Liver (tissue), 9 donors: ENCODE data around the gene PDCD1. TPM values are rescaled to one million over a fixed set of nuclear protein-coding genes. Genes with fewer than 3 reads are reported as not detected.
A peak's percentile ranks its signal among the peaks of the same experiment; 100 is the strongest.

Experiments
- DNase-seq: peaks from one replicate; pipeline ENCODE4 v3.0.0-alpha.2; 2017; ENCODE audit warnings: low spot score
- H3K27ac ChIP-seq, 2 donors: one replicate each; pipeline ENCODE4 v1.7.0; 2013; ENCODE audit warnings: inconsistent platforms in 2 of 2, low read length in 2 of 2, control low read depth in 1 of 2, low read depth in 1 of 2, mild to moderate bottlenecking in 1 of 2
- H3K27me3 ChIP-seq, 4 donors: one replicate each; pipeline versions ENCODE4 v1.6.1 to v1.7.0; 2013; ENCODE audit warnings: low read length in 3 of 4, inconsistent platforms in 1 of 4, mild to moderate bottlenecking in 1 of 4, moderate library complexity in 1 of 4; ENCODE audit not compliant: control insufficient read depth in 4 of 4, insufficient read depth in 4 of 4
- H3K36me3 ChIP-seq, 4 donors: one replicate each; pipeline versions ENCODE4 v1.6.1 to v1.7.0; 2013; ENCODE audit warnings: low read length in 3 of 4, mild to moderate bottlenecking in 3 of 4, low read depth in 1 of 4, moderate library complexity in 1 of 4; ENCODE audit not compliant: control insufficient read depth in 4 of 4, insufficient read depth in 3 of 4
- H3K4me1 ChIP-seq, 4 donors: one replicate each; pipeline versions ENCODE4 v1.6.1 to v1.7.0; 2013; ENCODE audit warnings: low read length in 3 of 4, mild to moderate bottlenecking in 3 of 4, moderate library complexity in 1 of 4; ENCODE audit not compliant: control insufficient read depth in 4 of 4, insufficient read depth in 4 of 4
- H3K4me3 ChIP-seq, 3 donors: one replicate each; pipeline versions ENCODE4 v1.6.1 to v1.7.0; 2013; ENCODE audit warnings: low read length in 3 of 3, control low read depth in 1 of 3, low read depth in 1 of 3, mild to moderate bottlenecking in 1 of 3
- H3K9ac ChIP-seq, 2 donors: one replicate each; pipeline ENCODE4 v1.7.0; 2013; ENCODE audit warnings: low read length in 2 of 2, mild to moderate bottlenecking in 2 of 2, moderate library complexity in 2 of 2, control low read depth in 1 of 2, low read depth in 1 of 2
- H3K9me3 ChIP-seq, 4 donors: one replicate each; pipeline versions ENCODE4 v1.6.1 to v1.7.0; 2013; ENCODE audit warnings: low read length in 3 of 4; ENCODE audit not compliant: control insufficient read depth in 4 of 4
- EGR1 ChIP-seq, 2 donors: IDR thresholded peaks; 2 replicates each; pipeline ENCODE4 v1.6.1; 2016 to 2018; ENCODE audit warnings: antibody characterized with exemption in 2 of 2, low read depth in 2 of 2
- FOXA1 ChIP-seq: IDR thresholded peaks from 2 replicates; pipeline ENCODE4 v1.6.1; 2016; ENCODE audit warnings: antibody characterized with exemption
- FOXA2 ChIP-seq: IDR thresholded peaks from 2 replicates; pipeline ENCODE4 v1.6.1; 2016; ENCODE audit warnings: antibody characterized with exemption
- GABPA ChIP-seq, 2 donors: IDR thresholded peaks in 1 of 2; conservative IDR thresholded peaks in 1 of 2; 2 replicates each; pipeline ENCODE4 v1.6.1; 2016; ENCODE audit warnings: antibody characterized with exemption in 2 of 2, mild to moderate bottlenecking in 1 of 2, moderate library complexity in 1 of 2
- HNF4A ChIP-seq, 2 donors: conservative IDR thresholded peaks; 2 replicates each; pipeline ENCODE4 v1.6.1; 2016; ENCODE audit warnings: antibody characterized with exemption in 2 of 2, mild to moderate bottlenecking in 2 of 2
- HNF4G ChIP-seq: IDR thresholded peaks from 2 replicates; pipeline ENCODE4 v1.6.1; 2016; ENCODE audit warnings: antibody characterized with exemption
- JUND ChIP-seq, 2 donors: IDR thresholded peaks; 2 replicates each; pipeline ENCODE4 v1.6.1; 2016; ENCODE audit warnings: antibody characterized with exemption in 2 of 2
- NR2F2 ChIP-seq: IDR thresholded peaks from 2 replicates; pipeline ENCODE4 v1.6.1; 2016; ENCODE audit warnings: antibody characterized with exemption
- RAD21 ChIP-seq, 2 donors: IDR thresholded peaks; 2 replicates each; pipeline ENCODE4 v1.6.1; 2016; ENCODE audit warnings: antibody characterized with exemption in 2 of 2, mild to moderate bottlenecking in 2 of 2
- RXRA ChIP-seq, 2 donors: IDR thresholded peaks; 2 replicates each; pipeline ENCODE4 v1.6.1; 2017 to 2018; ENCODE audit warnings: antibody characterized with exemption in 2 of 2, mild to moderate bottlenecking in 1 of 2
- SP1 ChIP-seq: IDR thresholded peaks from 2 replicates; pipeline ENCODE4 v1.6.1; 2018; ENCODE audit warnings: antibody characterized with exemption, mild to moderate bottlenecking
- TAF1 ChIP-seq: conservative IDR thresholded peaks from 2 replicates; pipeline ENCODE4 v1.6.1; 2016; ENCODE audit warnings: antibody characterized with exemption, mild to moderate bottlenecking
- YY1 ChIP-seq: IDR thresholded peaks from 2 replicates; pipeline ENCODE4 v1.6.1; 2016; ENCODE audit warnings: antibody characterized with exemption, mild to moderate bottlenecking
- WGBS: extraction: QIAGEN DNeasy Blood & Tissue Kit; methylation state at CpG from one replicate; pipeline ENCODE4 v1.1.7; 2013; 5-methylcytosine and 5-hydroxymethylcytosine counted together
- polyA plus RNA-seq, 2 donors: library from polyadenylated mRNA; stranded (reverse) in 1 of 2; unstranded in 1 of 2; fragments of 200-250 nt in 1 of 2; fragments of >200 nt in 1 of 2; fragmentation: Nextera tagmentation in 1 of 2; extraction: Ambion mirVana in 1 of 2; gene quantifications; one replicate each; pipeline versions ENCODE4 v1.2.1 to v1.2.3, GENCODE V29; 2013 to 2015
- total RNA-seq, 2 donors: library from RNA; depleted of rRNA; stranded (reverse); fragments of >200 nt; gene quantifications; one replicate each; pipeline ENCODE4 v1.2.3, GENCODE V29; 2014
- TF ChIP-seq, protein P1 (sequence below): IDR thresholded peaks from 2 replicates; pipeline ENCODE4 v1.6.1; 2016; ENCODE audit warnings: antibody characterized with exemption
- TF ChIP-seq, protein P2 (sequence below): IDR thresholded peaks from 2 replicates; pipeline ENCODE4 v1.6.1; 2016; ENCODE audit warnings: antibody characterized with exemption
- TF ChIP-seq, protein P3 (sequence below): fragments of 150-350 bp; IDR thresholded peaks from 2 replicates; pipeline ENCODE4 v1.5.1; 2017; ENCODE audit warnings: improper control_type of control experiment, low read depth, low read length; ENCODE audit not compliant: missing input control
- TF ChIP-seq, protein P4 (sequence below): IDR thresholded peaks from 2 replicates; pipeline ENCODE4 v1.6.1; 2016; ENCODE audit warnings: antibody characterized with exemption, mild to moderate bottlenecking
- TF ChIP-seq, protein P5 (sequence below): IDR thresholded peaks from 2 replicates; pipeline ENCODE4 v1.6.1; 2016; ENCODE audit warnings: antibody characterized with exemption
- donor health status: healthy.
- donor health status: healthy.
- donor health status: healthy.
- donor health status: healthy.
- donor health status: healthy.

The PDCD1 gene
- total and polyA plus RNA-seq, 4 donors: 0.20 to 0.37 (median 0.25) TPM; not detected in 1

DNA sequence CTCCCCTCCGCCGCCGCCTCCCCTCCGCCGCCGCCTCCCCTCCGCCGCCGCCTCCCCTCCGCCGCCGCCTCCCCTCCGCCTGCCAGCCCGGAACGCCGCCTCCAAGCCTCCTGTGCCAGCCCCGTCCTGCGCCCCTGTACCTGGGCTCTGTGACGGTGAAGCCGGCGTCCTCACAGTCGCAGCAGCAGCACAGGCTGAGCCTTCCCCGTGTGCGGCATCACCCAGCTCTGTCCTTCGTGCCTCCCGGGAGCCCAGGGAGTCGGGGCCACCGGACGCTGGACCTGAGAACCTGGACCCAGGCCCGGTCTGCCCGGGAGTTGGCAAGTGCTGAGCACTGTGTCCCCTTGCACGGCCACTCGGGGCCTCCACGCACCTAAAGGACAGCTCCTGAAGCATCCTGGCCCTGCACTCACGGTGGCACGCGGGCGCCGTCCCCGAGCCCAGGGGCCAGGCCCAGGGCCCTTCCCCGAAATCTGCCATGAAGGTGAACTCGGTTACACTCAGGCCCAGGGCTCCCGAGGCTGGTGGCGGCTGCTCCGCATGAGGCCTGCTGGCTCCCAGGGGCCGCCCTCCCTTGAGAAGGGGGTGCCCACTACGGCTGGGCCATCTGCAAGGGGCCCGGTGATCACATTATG lies 43.8 kb upstream of the PDCD1 start (continued):
- TF ChIP-seq, protein P1, sequence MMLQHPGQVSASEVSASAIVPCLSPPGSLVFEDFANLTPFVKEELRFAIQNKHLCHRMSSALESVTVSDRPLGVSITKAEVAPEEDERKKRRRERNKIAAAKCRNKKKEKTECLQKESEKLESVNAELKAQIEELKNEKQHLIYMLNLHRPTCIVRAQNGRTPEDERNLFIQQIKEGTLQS: no peak
- TF ChIP-seq GABPA (IDR thresholded peaks at IDR 0.05 in 1 of 2, conservative IDR thresholded peaks at IDR 0.05 in 1 of 2) (no peak), HNF4A (conservative IDR thresholded peaks at IDR 0.05) (no peak)

DNA sequence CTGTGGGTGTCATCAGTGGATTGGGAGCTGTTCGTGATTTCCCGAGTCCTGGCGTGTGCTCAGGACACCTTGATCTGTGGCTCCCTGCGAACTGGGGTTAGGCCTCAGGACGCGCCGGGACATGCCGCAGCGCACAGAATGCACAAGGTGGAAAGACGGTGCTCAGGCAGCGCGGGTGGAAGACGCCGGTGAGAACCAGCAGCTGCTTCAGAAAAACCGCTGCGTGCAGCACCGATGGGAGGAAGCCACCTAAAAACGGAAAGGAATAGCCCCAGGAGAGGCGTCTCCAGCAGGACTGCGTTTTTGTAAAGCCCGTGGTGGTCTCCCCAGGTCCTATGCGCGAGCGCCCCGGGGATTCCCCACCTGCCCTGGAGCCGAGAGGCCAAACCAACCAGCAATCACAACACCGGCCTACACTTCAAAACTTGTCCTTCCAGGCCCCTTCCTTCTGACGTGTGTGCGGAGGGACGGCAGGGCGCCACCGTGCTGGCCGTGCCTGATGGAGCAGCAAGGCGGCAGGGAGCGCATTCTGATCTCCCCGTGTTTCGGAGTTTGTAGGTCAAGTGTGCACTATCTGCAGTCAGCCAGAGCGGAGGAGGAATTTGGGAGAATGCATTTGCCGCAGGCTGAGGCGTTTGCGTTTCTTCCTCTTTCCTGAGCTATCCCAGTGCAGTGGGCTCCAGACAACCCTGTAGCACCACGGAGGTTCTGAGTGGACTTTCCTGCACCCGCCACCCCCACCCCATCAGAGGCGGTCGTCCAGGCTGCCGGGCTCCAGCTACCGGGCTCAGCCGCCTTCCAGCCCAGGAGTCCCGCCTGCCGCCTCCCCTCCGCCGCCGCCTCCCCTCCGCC lies 43.0 kb upstream of the PDCD1 start:
- 87% methylated on average over 54 of the region's 54 CpGs for WGBS
- Histone ChIP-seq H3K36me3 (no peaks in the 10 kb centered on the region), H3K9me3 (no peaks in the 10 kb centered on the region), H3K27me3 (no peaks in the 10 kb centered on the region), H3K27ac (no peak overlapping the region), H3K4me3 (no peak overlapping the region), H3K4me1 (peaks cover 0 to 8% (median 4%) of the 10 kb centered on the region in 4 donors), H3K9ac (no peak overlapping the region)
- TF ChIP-seq EGR1 (IDR thresholded peaks at IDR 0.05; ENCODE audit: low read depth in 2 of 2) (no peak), YY1 (no peak), NR2F2 (no peak), TAF1 (no peak), GABPA (IDR thresholded peaks at IDR 0.05 in 1 of 2, conservative IDR thresholded peaks at IDR 0.05 in 1 of 2) (no peak), FOXA2 (no peak), RAD21 (IDR thresholded peaks at IDR 0.05) (no peak), HNF4G (no peak), FOXA1 (no peak), SP1 (no peak), HNF4A (conservative IDR thresholded peaks at IDR 0.05) (no peak), RXRA (IDR thresholded peaks at IDR 0.05) (no peak), JUND (IDR thresholded peaks at IDR 0.05) (no peak)
- TF ChIP-seq, protein P1: no peak
- TF ChIP-seq, protein P2, sequence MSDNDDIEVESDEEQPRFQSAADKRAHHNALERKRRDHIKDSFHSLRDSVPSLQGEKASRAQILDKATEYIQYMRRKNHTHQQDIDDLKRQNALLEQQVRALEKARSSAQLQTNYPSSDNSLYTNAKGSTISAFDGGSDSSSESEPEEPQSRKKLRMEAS: no peak
- TF ChIP-seq, protein P3, sequence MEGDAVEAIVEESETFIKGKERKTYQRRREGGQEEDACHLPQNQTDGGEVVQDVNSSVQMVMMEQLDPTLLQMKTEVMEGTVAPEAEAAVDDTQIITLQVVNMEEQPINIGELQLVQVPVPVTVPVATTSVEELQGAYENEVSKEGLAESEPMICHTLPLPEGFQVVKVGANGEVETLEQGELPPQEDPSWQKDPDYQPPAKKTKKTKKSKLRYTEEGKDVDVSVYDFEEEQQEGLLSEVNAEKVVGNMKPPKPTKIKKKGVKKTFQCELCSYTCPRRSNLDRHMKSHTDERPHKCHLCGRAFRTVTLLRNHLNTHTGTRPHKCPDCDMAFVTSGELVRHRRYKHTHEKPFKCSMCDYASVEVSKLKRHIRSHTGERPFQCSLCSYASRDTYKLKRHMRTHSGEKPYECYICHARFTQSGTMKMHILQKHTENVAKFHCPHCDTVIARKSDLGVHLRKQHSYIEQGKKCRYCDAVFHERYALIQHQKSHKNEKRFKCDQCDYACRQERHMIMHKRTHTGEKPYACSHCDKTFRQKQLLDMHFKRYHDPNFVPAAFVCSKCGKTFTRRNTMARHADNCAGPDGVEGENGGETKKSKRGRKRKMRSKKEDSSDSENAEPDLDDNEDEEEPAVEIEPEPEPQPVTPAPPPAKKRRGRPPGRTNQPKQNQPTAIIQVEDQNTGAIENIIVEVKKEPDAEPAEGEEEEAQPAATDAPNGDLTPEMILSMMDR: no peak
- TF ChIP-seq, protein P4, sequence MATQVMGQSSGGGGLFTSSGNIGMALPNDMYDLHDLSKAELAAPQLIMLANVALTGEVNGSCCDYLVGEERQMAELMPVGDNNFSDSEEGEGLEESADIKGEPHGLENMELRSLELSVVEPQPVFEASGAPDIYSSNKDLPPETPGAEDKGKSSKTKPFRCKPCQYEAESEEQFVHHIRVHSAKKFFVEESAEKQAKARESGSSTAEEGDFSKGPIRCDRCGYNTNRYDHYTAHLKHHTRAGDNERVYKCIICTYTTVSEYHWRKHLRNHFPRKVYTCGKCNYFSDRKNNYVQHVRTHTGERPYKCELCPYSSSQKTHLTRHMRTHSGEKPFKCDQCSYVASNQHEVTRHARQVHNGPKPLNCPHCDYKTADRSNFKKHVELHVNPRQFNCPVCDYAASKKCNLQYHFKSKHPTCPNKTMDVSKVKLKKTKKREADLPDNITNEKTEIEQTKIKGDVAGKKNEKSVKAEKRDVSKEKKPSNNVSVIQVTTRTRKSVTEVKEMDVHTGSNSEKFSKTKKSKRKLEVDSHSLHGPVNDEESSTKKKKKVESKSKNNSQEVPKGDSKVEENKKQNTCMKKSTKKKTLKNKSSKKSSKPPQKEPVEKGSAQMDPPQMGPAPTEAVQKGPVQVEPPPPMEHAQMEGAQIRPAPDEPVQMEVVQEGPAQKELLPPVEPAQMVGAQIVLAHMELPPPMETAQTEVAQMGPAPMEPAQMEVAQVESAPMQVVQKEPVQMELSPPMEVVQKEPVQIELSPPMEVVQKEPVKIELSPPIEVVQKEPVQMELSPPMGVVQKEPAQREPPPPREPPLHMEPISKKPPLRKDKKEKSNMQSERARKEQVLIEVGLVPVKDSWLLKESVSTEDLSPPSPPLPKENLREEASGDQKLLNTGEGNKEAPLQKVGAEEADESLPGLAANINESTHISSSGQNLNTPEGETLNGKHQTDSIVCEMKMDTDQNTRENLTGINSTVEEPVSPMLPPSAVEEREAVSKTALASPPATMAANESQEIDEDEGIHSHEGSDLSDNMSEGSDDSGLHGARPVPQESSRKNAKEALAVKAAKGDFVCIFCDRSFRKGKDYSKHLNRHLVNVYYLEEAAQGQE: no peak
- TF ChIP-seq, protein P5, sequence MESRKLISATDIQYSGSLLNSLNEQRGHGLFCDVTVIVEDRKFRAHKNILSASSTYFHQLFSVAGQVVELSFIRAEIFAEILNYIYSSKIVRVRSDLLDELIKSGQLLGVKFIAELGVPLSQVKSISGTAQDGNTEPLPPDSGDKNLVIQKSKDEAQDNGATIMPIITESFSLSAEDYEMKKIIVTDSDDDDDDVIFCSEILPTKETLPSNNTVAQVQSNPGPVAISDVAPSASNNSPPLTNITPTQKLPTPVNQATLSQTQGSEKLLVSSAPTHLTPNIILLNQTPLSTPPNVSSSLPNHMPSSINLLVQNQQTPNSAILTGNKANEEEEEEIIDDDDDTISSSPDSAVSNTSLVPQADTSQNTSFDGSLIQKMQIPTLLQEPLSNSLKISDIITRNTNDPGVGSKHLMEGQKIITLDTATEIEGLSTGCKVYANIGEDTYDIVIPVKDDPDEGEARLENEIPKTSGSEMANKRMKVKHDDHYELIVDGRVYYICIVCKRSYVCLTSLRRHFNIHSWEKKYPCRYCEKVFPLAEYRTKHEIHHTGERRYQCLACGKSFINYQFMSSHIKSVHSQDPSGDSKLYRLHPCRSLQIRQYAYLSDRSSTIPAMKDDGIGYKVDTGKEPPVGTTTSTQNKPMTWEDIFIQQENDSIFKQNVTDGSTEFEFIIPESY: no peak
- peak; percentile 31 for DNase-seq
